ENCODE results near the gene RALA.

- no peak for TF ChIP-seq CTCF (IDR thresholded peaks at IDR 0.05 in 8 of 11, conservative IDR thresholded peaks at IDR 0.05 in 3 of 11)
- no peak for TF ChIP-seq POLR2A (IDR thresholded peaks at IDR 0.05)
Observed at GRCh38 chr7:39672176-39672575, 48.8 kb downstream of the RALA start.
